Skeletal muscle satellite cell (primary cell): Measurements from ENCODE around the gene C13orf46.

Experiments
- H3K27me3 ChIP-seq: 2 replicates; pipeline ENCODE4 v1.7.0; 2013; ENCODE audit warnings: low read length; ENCODE audit not compliant: control insufficient read depth, insufficient read depth
- H3K36me3 ChIP-seq: 2 replicates; pipeline ENCODE4 v1.7.0; 2013; ENCODE audit warnings: mild to moderate bottlenecking, control low read depth, low read length; ENCODE audit not compliant: insufficient read depth
- H3K4me1 ChIP-seq: 2 replicates; pipeline ENCODE4 v1.7.0; 2013; ENCODE audit warnings: low read length; ENCODE audit not compliant: control insufficient read depth, insufficient read depth
- H3K4me2 ChIP-seq: 2 replicates; pipeline ENCODE4 v1.7.0; 2013; ENCODE audit warnings: mild to moderate bottlenecking, low read length
- H3K4me3 ChIP-seq: 2 replicates; pipeline ENCODE4 v1.7.0; 2013; ENCODE audit warnings: low read length
- H3K9ac ChIP-seq: 2 replicates; pipeline ENCODE4 v1.7.0; 2013; ENCODE audit warnings: mild to moderate bottlenecking, low read depth, low read length, moderate library complexity
- H3K9me3 ChIP-seq: replicated peaks from 2 replicates; pipeline ENCODE4 v1.7.0; 2013; ENCODE audit warnings: mild to moderate bottlenecking, control low read depth, low read length

Gene C13orf46

DNA sequence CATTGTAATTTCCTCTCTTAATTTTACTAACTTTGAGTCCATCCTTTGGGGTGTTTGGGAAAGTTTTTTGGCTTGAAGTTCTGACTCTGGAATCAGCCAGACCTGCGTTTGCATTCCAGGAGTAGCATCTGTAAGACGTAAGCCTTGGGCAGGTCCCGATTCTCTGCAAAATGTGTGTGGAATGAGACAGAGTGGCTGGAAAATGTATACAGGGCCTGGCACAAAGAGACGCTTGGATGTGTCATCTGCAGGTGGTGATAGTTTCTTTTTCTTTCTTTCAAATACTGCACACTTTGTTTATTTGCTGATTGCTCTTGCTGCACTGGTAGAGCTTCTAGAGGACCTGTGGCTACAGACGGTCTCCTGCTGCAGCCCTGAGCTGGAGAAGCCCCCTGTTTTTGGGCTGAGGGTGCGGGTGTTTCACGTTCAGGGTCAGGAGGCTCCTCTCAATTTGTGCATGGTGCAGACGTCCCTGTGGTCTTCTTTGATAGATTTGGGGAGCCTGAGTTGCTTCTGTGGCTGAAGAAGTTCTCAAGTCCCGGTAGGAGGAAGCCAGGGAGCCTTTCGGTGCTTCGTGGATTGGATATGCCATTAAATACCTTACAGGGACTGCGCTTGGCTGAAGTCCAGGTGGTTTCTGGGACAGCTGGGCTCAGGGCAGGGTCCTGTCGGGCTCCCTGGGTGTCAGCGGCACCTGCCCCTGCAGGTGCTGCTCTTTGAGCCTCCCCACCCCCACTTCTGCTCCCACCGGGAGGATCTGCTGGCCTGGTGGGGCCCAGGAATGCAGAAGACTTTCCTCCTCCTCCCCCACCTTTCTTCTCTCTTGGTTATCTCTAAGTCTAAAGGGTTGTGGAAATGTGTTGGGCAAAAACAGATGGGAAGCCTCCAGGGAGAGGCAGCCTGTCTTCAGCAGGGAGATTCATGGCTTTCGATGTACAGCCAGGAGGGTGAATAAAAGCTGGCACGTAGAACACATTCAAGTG lies 66.0 kb downstream of the C13orf46 start:
- Histone ChIP-seq H3K9me3 (no peaks in the 10 kb centered on the region), H3K27me3 (no peaks in the 10 kb centered on the region), H3K4me2 (no peak overlapping the region), H3K9ac (no peak overlapping the region), H3K36me3 (no peaks in the 10 kb centered on the region), H3K4me3 (no peak overlapping the region), H3K4me1 (peaks cover 15% of the 10 kb centered on the region)

DNA sequence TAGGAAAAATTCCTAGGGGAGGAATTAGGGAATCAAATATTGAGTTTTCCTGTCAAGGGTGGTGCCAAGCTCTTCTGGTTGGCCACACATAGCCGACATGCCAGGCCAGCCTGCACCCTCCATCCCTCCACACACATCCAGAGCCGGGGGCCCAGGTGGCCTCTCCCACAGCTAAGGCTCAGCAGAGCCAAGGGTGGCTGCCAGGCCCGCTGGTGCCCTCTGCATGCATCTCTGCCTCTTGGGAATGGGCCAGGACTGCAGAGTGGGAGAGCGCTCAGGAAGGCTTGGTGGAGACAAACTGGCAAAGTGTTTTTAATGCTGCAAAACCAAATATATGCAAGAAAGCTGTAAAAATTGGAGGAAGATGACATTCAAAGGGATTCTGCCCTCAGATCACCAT lies 67.3 kb downstream of the C13orf46 start:
- no peak overlapping the region for H3K4me3 ChIP-seq
- no peak overlapping the region for H3K9ac ChIP-seq
- H3K9me3 ChIP-seq: no peaks in the 10 kb centered on the region
- H3K36me3 ChIP-seq: no peaks in the 10 kb centered on the region
- H3K4me1 ChIP-seq: peaks cover 23% of the 10 kb centered on the region
- no peaks in the 10 kb centered on the region for H3K27me3 ChIP-seq
- no peak overlapping the region for H3K4me2 ChIP-seq

DNA sequence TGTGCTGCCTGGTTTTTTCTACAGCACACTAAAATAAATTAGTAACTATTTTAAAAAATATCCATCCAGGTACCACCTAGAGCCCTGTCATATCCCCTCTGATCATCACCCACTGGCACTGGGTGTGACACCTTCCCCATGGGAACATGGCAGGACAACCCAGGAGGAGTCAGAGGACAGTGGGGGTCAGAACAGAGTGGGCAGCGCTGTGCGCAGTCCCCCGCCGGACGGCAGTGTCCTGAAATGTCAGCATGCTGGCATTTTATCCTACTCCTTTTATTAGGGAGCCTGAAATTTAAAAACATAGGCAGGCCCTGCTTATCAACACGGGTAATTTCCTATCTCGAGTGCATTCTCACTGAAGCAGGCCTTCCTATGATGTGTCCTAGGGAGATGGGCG lies 67.9 kb downstream of the C13orf46 start:
- H3K27me3 ChIP-seq: no peaks in the 10 kb centered on the region
- H3K36me3 ChIP-seq: no peaks in the 10 kb centered on the region
- no peak overlapping the region for H3K9ac ChIP-seq
- H3K4me1 ChIP-seq: peaks cover 26% of the 10 kb centered on the region
- no peak overlapping the region for H3K4me2 ChIP-seq
- H3K9me3 ChIP-seq: no peaks in the 10 kb centered on the region
- H3K4me3 ChIP-seq: no peak overlapping the region

DNA sequence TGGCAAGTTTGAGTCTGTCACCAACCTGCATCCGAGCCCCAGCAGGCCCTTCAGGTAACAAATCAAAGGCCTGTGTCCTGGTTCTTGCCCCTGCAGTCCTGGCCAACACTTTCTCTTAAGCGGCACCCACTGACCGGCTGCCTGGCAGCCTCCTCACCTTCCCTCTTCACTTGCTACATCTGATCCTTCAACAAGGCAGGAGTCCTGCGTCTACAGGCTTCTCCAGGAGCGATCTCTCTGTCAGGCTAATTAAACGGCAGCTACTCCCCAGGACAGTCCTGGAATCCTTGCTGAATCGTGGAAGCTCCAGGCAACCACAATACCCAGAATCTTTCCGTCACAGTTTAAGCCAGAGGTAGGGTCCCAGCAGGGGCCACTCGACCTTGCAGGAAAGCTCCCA lies 68.9 kb downstream of the C13orf46 start:
- no peaks in the 10 kb centered on the region for H3K36me3 ChIP-seq
- H3K4me3 ChIP-seq: no peak overlapping the region
- no peaks in the 10 kb centered on the region for H3K27me3 ChIP-seq
- no peak overlapping the region for H3K4me2 ChIP-seq
- H3K4me1 ChIP-seq: peaks cover 30% of the 10 kb centered on the region
- no peaks in the 10 kb centered on the region for H3K9me3 ChIP-seq
- H3K9ac ChIP-seq: no peak overlapping the region

DNA sequence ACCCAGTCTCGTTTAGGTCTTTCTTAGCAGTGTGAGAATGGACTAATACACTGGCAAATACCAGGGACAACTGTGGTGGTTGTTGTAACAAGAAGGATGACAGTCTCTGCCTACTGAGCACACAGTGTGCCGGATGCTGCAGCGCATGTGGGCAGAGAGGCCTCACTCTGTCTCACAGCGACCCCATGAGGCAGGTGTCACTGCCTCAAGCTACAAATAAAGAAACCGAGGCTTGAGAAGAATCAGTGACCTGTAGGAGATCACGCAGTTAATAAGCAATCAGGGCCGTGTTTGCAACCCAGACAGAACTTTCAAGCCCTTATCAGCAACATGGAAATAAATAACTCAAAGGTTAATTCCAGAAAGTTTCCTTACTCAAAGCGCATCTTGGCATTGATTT lies 69.5 kb downstream of the C13orf46 start:
- Histone ChIP-seq H3K4me3 (no peak overlapping the region), H3K27me3 (no peaks in the 10 kb centered on the region), H3K36me3 (no peaks in the 10 kb centered on the region), H3K9me3 (no peaks in the 10 kb centered on the region), H3K4me2 (no peak overlapping the region), H3K9ac (no peak overlapping the region), H3K4me1 (peaks cover 30% of the 10 kb centered on the region)

DNA sequence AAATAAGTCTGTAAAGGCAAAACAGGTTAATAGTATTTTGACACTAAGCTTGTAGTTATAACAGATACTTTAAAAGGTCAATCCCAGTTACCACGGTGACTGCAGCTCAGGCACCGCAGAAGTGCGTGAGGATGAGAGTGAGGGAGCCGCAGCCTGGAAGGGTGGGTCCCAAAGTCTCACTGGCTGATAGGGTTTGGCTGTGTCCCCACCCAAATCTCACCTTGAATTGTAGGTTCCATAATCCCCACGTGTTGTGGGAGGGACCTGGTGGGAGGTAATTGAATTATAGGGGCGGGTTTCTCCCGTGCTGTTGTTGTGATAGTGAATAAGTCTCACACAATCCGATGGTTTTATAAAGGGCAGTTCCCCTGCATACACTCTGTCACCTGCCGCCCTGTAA lies 70.0 kb downstream of the C13orf46 start:
- Histone ChIP-seq H3K4me1 (peaks cover 30% of the 10 kb centered on the region), H3K4me2 (no peak overlapping the region), H3K27me3 (no peaks in the 10 kb centered on the region), H3K4me3 (no peak overlapping the region), H3K9ac (peak overlapping the region; percentile 44), H3K9me3 (no peaks in the 10 kb centered on the region), H3K36me3 (no peaks in the 10 kb centered on the region)
